ENCODE measurements around the gene MAP4K4. TPM values are rescaled to one million over a fixed set of nuclear protein-coding genes. Genes with fewer than 3 reads are reported as not detected.

Gene MAP4K4
- total and polyA plus RNA-seq, 2 of the 13 experiments (the other 11 are each of a cell fraction or from before 2014, with no cell fraction given): 105 to 264 TPM

- TF ChIP-seq, protein P1, sequence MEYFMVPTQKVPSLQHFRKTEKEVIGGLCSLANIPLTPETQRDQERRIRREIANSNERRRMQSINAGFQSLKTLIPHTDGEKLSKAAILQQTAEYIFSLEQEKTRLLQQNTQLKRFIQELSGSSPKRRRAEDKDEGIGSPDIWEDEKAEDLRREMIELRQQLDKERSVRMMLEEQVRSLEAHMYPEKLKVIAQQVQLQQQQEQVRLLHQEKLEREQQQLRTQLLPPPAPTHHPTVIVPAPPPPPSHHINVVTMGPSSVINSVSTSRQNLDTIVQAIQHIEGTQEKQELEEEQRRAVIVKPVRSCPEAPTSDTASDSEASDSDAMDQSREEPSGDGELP (IDR thresholded peaks at IDR 0.05; ENCODE audit: borderline replicate concordance, low read depth): peak; percentile 92; the same call in 1 of the 2 replicates
- peak; percentile 80; the same call in 1 of the 2 replicates for TF ChIP-seq MEIS1 (CRISPR knock-in tag; IDR thresholded peaks at IDR 0.05; ENCODE audit: borderline replicate concordance)
- no peak for TF ChIP-seq ZNF547 (CRISPR knock-in tag; IDR thresholded peaks at IDR 0.05)
- TF ChIP-seq, protein P2, sequence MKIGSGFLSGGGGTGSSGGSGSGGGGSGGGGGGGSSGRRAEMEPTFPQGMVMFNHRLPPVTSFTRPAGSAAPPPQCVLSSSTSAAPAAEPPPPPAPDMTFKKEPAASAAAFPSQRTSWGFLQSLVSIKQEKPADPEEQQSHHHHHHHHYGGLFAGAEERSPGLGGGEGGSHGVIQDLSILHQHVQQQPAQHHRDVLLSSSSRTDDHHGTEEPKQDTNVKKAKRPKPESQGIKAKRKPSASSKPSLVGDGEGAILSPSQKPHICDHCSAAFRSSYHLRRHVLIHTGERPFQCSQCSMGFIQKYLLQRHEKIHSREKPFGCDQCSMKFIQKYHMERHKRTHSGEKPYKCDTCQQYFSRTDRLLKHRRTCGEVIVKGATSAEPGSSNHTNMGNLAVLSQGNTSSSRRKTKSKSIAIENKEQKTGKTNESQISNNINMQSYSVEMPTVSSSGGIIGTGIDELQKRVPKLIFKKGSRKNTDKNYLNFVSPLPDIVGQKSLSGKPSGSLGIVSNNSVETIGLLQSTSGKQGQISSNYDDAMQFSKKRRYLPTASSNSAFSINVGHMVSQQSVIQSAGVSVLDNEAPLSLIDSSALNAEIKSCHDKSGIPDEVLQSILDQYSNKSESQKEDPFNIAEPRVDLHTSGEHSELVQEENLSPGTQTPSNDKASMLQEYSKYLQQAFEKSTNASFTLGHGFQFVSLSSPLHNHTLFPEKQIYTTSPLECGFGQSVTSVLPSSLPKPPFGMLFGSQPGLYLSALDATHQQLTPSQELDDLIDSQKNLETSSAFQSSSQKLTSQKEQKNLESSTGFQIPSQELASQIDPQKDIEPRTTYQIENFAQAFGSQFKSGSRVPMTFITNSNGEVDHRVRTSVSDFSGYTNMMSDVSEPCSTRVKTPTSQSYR (CRISPR knock-in tag; IDR thresholded peaks at IDR 0.05; ENCODE audit: borderline replicate concordance): peak; percentile 82; the same call in 1 of the 2 replicates
- TF ChIP-seq TARDBP (CRISPR knock-in tag; IDR thresholded peaks at IDR 0.05): no peak; the same call in 1 of the 2 replicates
- TF ChIP-seq FIP1L1 (IDR thresholded peaks at IDR 0.05; ENCODE audit: borderline replicate concordance, insufficient read depth, low read depth, low read length): no peak
- 0 out of 2 replicates have a peak, but pooled peaks have one; percentile 42 for TF ChIP-seq ZNF646 (CRISPR knock-in tag; IDR thresholded peaks at IDR 0.05)
- TF ChIP-seq ZNF337 (CRISPR knock-in tag; IDR thresholded peaks at IDR 0.05; ENCODE audit: borderline replicate concordance, low read depth): no peak
- no peak for TF ChIP-seq SP1 (IDR thresholded peaks at IDR 0.05)
- TF ChIP-seq SP1 (CRISPR knock-in tag; IDR thresholded peaks at IDR 0.05): no peak
- TF ChIP-seq ZNF256 (CRISPR knock-in tag; conservative IDR thresholded peaks at IDR 0.05): no peak
- TF ChIP-seq HNF1A (IDR thresholded peaks at IDR 0.05; ENCODE audit: low read depth): no peak
- peak; percentile 31; the same call in 1 of the 2 replicates for TF ChIP-seq HNF1A (CRISPR knock-in tag; IDR thresholded peaks at IDR 0.05; ENCODE audit: borderline replicate concordance)
Measured at GRCh38 chr2:101818531-101819451, 121.3 kb downstream of the MAP4K4 start (continued).
